ENCODE measurements around the gene TRIML1. TPM values are rescaled to one million over a fixed set of nuclear protein-coding genes. Genes with fewer than 3 reads are reported as not detected.

TRIML1 gene
- total RNA-seq, 1 experiment from 2014 or later: not detected

GRCh38 chr4:188132232-188132631 is 7.0 kb upstream of the TRIML1 start:
- Histone ChIP-seq H3K79me1 (ENCODE audit: insufficient read depth, low read depth, low read length, poor library complexity, severe bottlenecking) (no peaks in the 10 kb centered on the region), H3K9ac (ENCODE audit: extremely low read depth, insufficient read length, low read length) (no peak overlapping the region)

More at GRCh38 chr4:188132232-188132631, 7.0 kb upstream of the TRIML1 start:
- Histone ChIP-seq H4K20me1 (ENCODE audit: control insufficient read depth, insufficient read depth, insufficient read length) (no peaks in the 10 kb centered on the region), H3K27me3 (ENCODE audit: insufficient read depth, low read length) (no peaks in the 10 kb centered on the region), H3K9me3 (ENCODE audit: control insufficient read depth, low read depth, low read length) (no peaks in the 10 kb centered on the region), H3T11ph (ENCODE audit: low read length) (no peak overlapping the region), H3K27ac (ENCODE audit: insufficient read length, low read depth, low read length) (no peak overlapping the region), H4K5ac (ENCODE audit: insufficient read length, low read depth, low read length) (no peak overlapping the region), H2AFZ (ENCODE audit: low read length) (no peak overlapping the region), H2BK15ac (ENCODE audit: low read depth, low read length) (no peak overlapping the region), H2BK12ac (ENCODE audit: insufficient read length, low read depth, low read length) (no peak overlapping the region), H4K8ac (replicated peaks; ENCODE audit: insufficient read length, low read depth, low read length) (no peak overlapping the region), H2BK20ac (ENCODE audit: low read depth, low read length, poor library complexity, severe bottlenecking) (no peak overlapping the region), H3K4ac (ENCODE audit: low read depth, low read length) (no peak overlapping the region), H3K79me2 (ENCODE audit: insufficient read depth, low read length) (no peaks in the 10 kb centered on the region), H3K23me2 (ENCODE audit: insufficient read length, low read depth, low read length, poor library complexity, severe bottlenecking) (no peaks in the 10 kb centered on the region), H3K4me2 (ENCODE audit: insufficient read depth, insufficient read length, low read length) (no peak overlapping the region), H3K4me1 (ENCODE audit: insufficient read depth, low read length) (no peaks in the 10 kb centered on the region), H3K14ac (ENCODE audit: insufficient read depth, low read length) (no peak overlapping the region), H2BK5ac (ENCODE audit: insufficient read length, low read length) (no peak overlapping the region), H4K91ac (ENCODE audit: insufficient read length, low read depth, low read length) (no peak overlapping the region), H3K18ac (ENCODE audit: insufficient read length, low read depth, low read length) (no peak overlapping the region), H2AK5ac (ENCODE audit: insufficient read length, low read length) (no peak overlapping the region), H3K56ac (ENCODE audit: insufficient read length, low read depth, low read length) (no peak overlapping the region), H3K23ac (ENCODE audit: insufficient read length, low read depth, low read length) (no peak overlapping the region), H2BK120ac (ENCODE audit: low read depth, low read length, poor library complexity, severe bottlenecking) (no peak overlapping the region)
- DNase-seq: no peak
- WGBS (ENCODE audit: extremely low coverage, insufficient read length, low lambda C conversion rate): no CpG with 5 or more reads among the region's 5 CpGs
- Mint-ChIP-seq H3K4me1 (peaks cover 9 to 10% of the 10 kb centered on the region in 2 experiments; a peak in 3 of 4 replicates), H3K27me3 (ENCODE audit: low read depth) (no peaks in the 10 kb centered on the region; the same call in 1 of the 2 replicates), H3K4me3 (no peak overlapping the region), H3K36me3 (ENCODE audit: insufficient read depth in 1 of 3, low read depth in 3 of 3) (no peaks in the 10 kb centered on the region), H3K9me3 (no peaks in the 10 kb centered on the region), H3K27ac (no peak overlapping the region)
- no peak for TF ChIP-seq CTCF (conservative IDR thresholded peaks at IDR 0.05)
